Measurements from ENCODE around the gene RAB36.
A peak's percentile ranks its signal among the peaks of the same experiment; 100 is the strongest.

RAB36 gene

GRCh38 chr22:23144932-23145877, at the start of gene RAB36:
RAB36 (plus strand) TSS chr22:23145477; CDS start chr22:23146617, 1,140 bp downstream.
- peak; percentile 90 to 100 (median 98) for DNase-seq
- intact Hi-C loops (cut with DNase I), result no loop called here

GRCh38 chr22:23095733-23096342, 49.4 kb upstream of the RAB36 start:
- no peak for DNase-seq
- intact Hi-C loops (cut with DNase I), result no loop called here

- intact Hi-C loops (cut with DNase I), result no loop called here
- DNase-seq, result no peak
Observed at GRCh38 chr22:23097412-23098229, 47.7 kb upstream of the RAB36 start.

GRCh38 chr22:23098230-23098705, 47.0 kb upstream of the RAB36 start:
- DNase-seq, result no peak
- intact Hi-C loops (cut with DNase I), result no loop called here

GRCh38 chr22:23098718-23099530, 46.4 kb upstream of the RAB36 start:
- DNase-seq, result peak in 8 of 10 donors; percentile 53 to 92 (median 66)
- intact Hi-C loops (cut with DNase I), result no loop called here

GRCh38 chr22:23099531-23099804, 45.8 kb upstream of the RAB36 start:
- intact Hi-C loops (cut with DNase I), result no loop called here
- no peak for DNase-seq

- intact Hi-C loops (cut with DNase I), result no loop called here
- no peak for DNase-seq
Observed at GRCh38 chr22:23100124-23100801, 45.0 kb upstream of the RAB36 start.

- intact Hi-C loops (cut with DNase I), result no loop called here
- no peak for DNase-seq
Observed at GRCh38 chr22:23101524-23101923, 43.8 kb upstream of the RAB36 start.

GRCh38 chr22:23102002-23102655, 43.1 kb upstream of the RAB36 start:
- no peak for DNase-seq
- intact Hi-C loops (cut with DNase I), result no loop called here

- intact Hi-C loops (cut with DNase I), result no loop called here
- DNase-seq, result no peak
Observed at GRCh38 chr22:23102776-23103175, 42.5 kb upstream of the RAB36 start.

- DNase-seq, result no peak
- intact Hi-C loops (cut with DNase I), result no loop called here
Observed at GRCh38 chr22:23103199-23103954, 41.9 kb upstream of the RAB36 start.

- intact Hi-C loops (cut with DNase I), result no loop called here
- DNase-seq, result no peak
Observed at GRCh38 chr22:23104187-23104971, 40.9 kb upstream of the RAB36 start.

- intact Hi-C loops (cut with DNase I), result no loop called here
- no peak for DNase-seq
Observed at GRCh38 chr22:23105304-23105703, 40.0 kb upstream of the RAB36 start.

- no peak for DNase-seq
- intact Hi-C loops (cut with DNase I), result no loop called here
Observed at GRCh38 chr22:23105919-23106318, 39.4 kb upstream of the RAB36 start.

GRCh38 chr22:23106344-23106743, 38.9 kb upstream of the RAB36 start:
- intact Hi-C loops (cut with DNase I), result no loop called here
- DNase-seq, result no peak

GRCh38 chr22:23106906-23107367, 38.3 kb upstream of the RAB36 start:
- intact Hi-C loops (cut with DNase I), result no loop called here
- DNase-seq, result no peak

GRCh38 chr22:23107487-23108248, 37.6 kb upstream of the RAB36 start:
- intact Hi-C loops (cut with DNase I), result no loop called here
- no peak for DNase-seq
